Right lobe of liver (tissue), 6 donors: ENCODE results near the gene ERBB4. TPM values are rescaled to one million over a fixed set of nuclear protein-coding genes. Genes with fewer than 3 reads are reported as not detected.

Experiments
- ATAC-seq, 4 donors: fragments of 200-7000 bp; cut with Tn5 transposase; one replicate each; pipeline ENCODE4 v1.9.1; 2020; ENCODE audit warnings: mild to moderate bottlenecking in 4 of 4, moderate library complexity in 4 of 4
- DNase-seq, 3 donors: peaks; one replicate each; pipeline ENCODE4 v3.0.0-alpha.2; 2020
- H3K27ac ChIP-seq, 3 donors: fragments of 200-600 bp; one replicate each; pipeline ENCODE4 v1.8.0; 2022
- H3K27me3 ChIP-seq, 2 donors: fragments of 200-600 bp; one replicate each; pipeline ENCODE4 v1.8.0; 2022
- H3K36me3 ChIP-seq, 4 donors: fragments of 200-600 bp; sonication (generic) in 1 of 4; one replicate each; pipeline versions ENCODE4 v1.5.1 to v1.8.0; 2017 to 2022; ENCODE audit warnings: control low read depth in 1 of 4
- H3K4me1 ChIP-seq, 4 donors: fragments of 200-600 bp; sonication (generic) in 1 of 4; one replicate each; pipeline versions ENCODE4 v1.5.1 to v1.8.0; 2017 to 2022; ENCODE audit warnings: control low read depth in 1 of 4
- H3K4me3 ChIP-seq, 3 donors: fragments of 200-600 bp; one replicate each; pipeline ENCODE4 v1.8.0; 2022
- H3K9me3 ChIP-seq, 4 donors: fragments of 200-600 bp; sonication (generic) in 1 of 4; one replicate each; pipeline versions ENCODE4 v1.5.1 to v1.8.0; 2017 to 2022; ENCODE audit warnings: control low read depth in 1 of 4
- CTCF ChIP-seq, 4 donors: fragments of 200-600 bp in 3 of 4; fragments of 450-650 bp in 1 of 4; IDR thresholded peaks; one replicate each; pipeline versions ENCODE4 v1.5.1 to v1.8.0; 2016 to 2022; ENCODE audit warnings: antibody characterized with exemption in 4 of 4, mild to moderate bottlenecking in 2 of 4
- POLR2A ChIP-seq: fragments of 450-650 bp; IDR thresholded peaks from one replicate; pipeline ENCODE4 v1.6.1; 2017; ENCODE audit warnings: antibody characterized with exemption, mild to moderate bottlenecking
- WGBS: methylation state at CpG from one replicate; pipeline ENCODE4 v1.1.6; 2018; ENCODE audit warnings: low coverage, low lambda C conversion rate; ENCODE audit not compliant: insufficient coverage; ENCODE audit errors: missing lambda C conversion rate; 5-methylcytosine and 5-hydroxymethylcytosine counted together
- intact Hi-C, 2 donors: fragments of 100-400 bp; cut with DNase I; formaldehyde crosslinking; loops; one replicate each; pipeline versions ENCODE4 v1.11.2 to v1.14.1; 2022
- total RNA-seq, 6 experiments: library from RNA; depleted of rRNA in 2 of 6; stranded (reverse); fragments of >200 nt in 2 of 6; fragmentation: NEBNext Ultra II Directional in 3 of 6; extraction: Animal tissue kit (Norgen Biotek cat#: 25700) in 3 of 6; gene quantifications; one replicate each; pipeline versions ENCODE4 v1.1.0 to v1.2.4, GENCODE V29; 2016 to 2023
- donor health status: DM: no; HTN: yes; CAD: no.
- donor health status: DM: no; HTN: no; CAD: no.
- donor health status: DM: no; HTN: no; CAD: no.
- donor health status: DM: no; HTN: yes; CAD: no.
- donor health status: DM: no; HTN: yes; CAD: no.

Gene ERBB4
- total RNA-seq, 6 experiments from 2014 or later: 0.02 to 0.59 (median 0.08) TPM; not detected in 2

DNA sequence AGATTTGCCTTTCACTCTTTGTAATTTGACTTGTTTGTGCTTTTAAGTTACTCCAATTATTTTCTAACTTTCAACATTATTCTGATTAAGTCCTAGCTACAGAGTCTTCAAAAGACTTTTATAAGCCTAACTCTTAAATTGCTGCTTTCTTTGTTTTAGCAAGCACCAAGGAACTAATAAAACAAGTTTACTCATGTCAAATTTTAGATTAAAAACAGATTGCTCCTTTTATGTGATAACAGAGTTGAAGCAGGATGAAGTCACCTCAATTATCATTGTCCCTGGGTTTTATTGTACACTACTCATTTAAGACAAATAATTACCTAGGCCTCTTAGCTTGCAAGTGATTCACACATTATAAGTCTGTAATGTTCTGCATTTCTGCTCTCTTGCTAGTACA is 678.4 kb downstream of the ERBB4 start:
- Histone ChIP-seq H3K27ac (no peak overlapping the region), H3K4me3 (no peak overlapping the region), H3K27me3 (no peaks in the 10 kb centered on the region), H3K9me3 (no peaks in the 10 kb centered on the region), H3K4me1 (no peaks in the 10 kb centered on the region), H3K36me3 (no peaks in the 10 kb centered on the region)
- intact Hi-C loops: no loop called here
- TF ChIP-seq CTCF (IDR thresholded peaks at IDR 0.05): no peak
- no peak for TF ChIP-seq POLR2A
- ATAC-seq (no peak), DNase-seq (no peak)

DNA sequence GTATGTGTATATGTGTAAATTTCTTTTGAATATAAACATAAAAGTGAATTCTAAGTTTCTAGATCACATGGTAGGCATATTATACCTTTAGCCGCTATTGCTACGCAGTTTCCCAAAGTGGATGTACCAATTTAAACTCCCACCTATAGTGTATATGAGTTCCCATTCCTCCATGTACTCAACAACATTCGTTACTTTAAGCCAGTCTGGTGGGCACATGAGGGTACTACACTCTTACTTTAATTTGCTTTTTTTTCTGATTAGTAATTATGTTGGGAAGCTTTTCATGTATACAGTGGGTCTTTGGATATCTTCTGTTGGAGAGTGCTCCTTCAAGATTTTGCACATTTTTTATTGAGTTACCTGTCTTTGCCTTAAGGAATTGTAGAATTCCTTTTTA is 683.8 kb downstream of the ERBB4 start:
- WGBS: 84% methylated on average over 3 of the region's 3 CpGs
- TF ChIP-seq POLR2A: no peak
- TF ChIP-seq CTCF (IDR thresholded peaks at IDR 0.05): no peak
- intact Hi-C loops: no loop called here

GRCh38 chr2:211846714-211847113 is 691.9 kb downstream of the ERBB4 start:
- no peaks in the 10 kb centered on the region for H3K36me3 ChIP-seq
- DNase-seq (no peak), ATAC-seq (no peak)
- 43% methylated on average over 1 of the region's 1 CpG for WGBS
- TF ChIP-seq POLR2A (no peak), CTCF (IDR thresholded peaks at IDR 0.05) (no peak)
- H3K4me1 ChIP-seq: no peaks in the 10 kb centered on the region
- no peak overlapping the region for H3K27ac ChIP-seq
- no peaks in the 10 kb centered on the region for H3K9me3 ChIP-seq
- H3K4me3 ChIP-seq: no peak overlapping the region
- no peaks in the 10 kb centered on the region for H3K27me3 ChIP-seq
- intact Hi-C loops: no loop called here

More for the DNA sequence above, 683.8 kb downstream of the ERBB4 start:
- Histone ChIP-seq H3K36me3 (no peaks in the 10 kb centered on the region), H3K9me3 (no peaks in the 10 kb centered on the region), H3K27ac (no peak overlapping the region), H3K4me3 (no peak overlapping the region), H3K27me3 (no peaks in the 10 kb centered on the region), H3K4me1 (no peaks in the 10 kb centered on the region)
- ATAC-seq (no peak), DNase-seq (no peak)

DNA sequence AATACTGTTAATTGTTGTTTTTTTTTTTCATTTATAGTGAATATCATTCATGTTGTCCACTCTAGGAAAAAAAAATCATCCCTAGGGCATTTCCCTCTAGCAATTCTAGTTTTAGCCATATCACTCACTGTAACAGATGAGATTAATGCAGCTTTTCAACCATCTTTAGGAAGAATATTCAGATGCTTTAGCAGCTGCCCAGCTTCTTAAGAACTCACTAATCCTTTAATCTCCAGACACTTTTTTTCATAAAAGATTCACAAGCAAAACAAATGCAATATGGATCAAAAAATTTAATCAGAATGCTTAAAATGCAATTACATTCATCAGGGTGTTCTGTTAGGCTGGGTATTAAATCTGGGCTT is 692.6 kb downstream of the ERBB4 start:
- H3K4me1 ChIP-seq: no peaks in the 10 kb centered on the region
- no peaks in the 10 kb centered on the region for H3K9me3 ChIP-seq
- no peak overlapping the region for H3K4me3 ChIP-seq
- intact Hi-C loops: no loop called here
- no peak overlapping the region for H3K27ac ChIP-seq
- ATAC-seq (no peak), DNase-seq (no peak)
- TF ChIP-seq CTCF (IDR thresholded peaks at IDR 0.05) (no peak), POLR2A (no peak)
- no peaks in the 10 kb centered on the region for H3K36me3 ChIP-seq
- no peaks in the 10 kb centered on the region for H3K27me3 ChIP-seq

DNA sequence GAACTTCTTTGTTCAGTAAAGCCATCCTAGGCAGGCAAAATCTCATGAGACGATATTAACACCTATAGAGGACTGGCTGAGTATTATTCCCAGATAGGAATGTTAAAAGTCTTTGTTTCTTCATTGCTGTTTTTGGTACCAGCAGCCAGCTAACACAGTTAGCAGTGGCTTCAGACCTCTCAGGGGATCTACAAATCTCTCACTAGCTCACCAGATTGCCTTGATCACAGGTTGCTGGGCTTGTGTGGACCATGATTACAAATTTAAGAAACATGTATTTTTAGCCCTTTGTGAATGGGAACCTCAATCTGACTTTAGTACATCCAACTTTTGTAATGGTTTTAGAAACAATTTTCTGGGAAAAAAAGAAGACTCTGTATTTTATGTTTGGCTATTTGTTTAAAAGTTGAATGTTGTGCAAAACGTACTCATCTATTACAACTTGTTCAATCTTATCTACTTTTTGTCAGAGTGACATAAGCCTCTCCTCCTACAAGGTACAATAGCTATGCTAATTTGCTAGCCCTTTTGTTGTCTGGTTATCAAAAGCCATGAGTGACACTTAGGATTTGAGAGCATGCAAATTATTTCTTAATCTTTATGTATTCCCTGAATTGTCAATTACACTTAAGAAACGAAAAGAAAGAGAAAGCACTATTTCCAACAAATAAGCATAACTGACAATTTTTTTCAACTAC is 693.1 kb downstream of the ERBB4 start:
- ATAC-seq (no peak), DNase-seq (no peak)
- H3K4me1 ChIP-seq: no peaks in the 10 kb centered on the region
- H3K4me3 ChIP-seq: no peak overlapping the region
- H3K27ac ChIP-seq: no peak overlapping the region
- H3K27me3 ChIP-seq: no peaks in the 10 kb centered on the region
- no peaks in the 10 kb centered on the region for H3K9me3 ChIP-seq
- no peaks in the 10 kb centered on the region for H3K36me3 ChIP-seq
- intact Hi-C loops: no loop called here
- TF ChIP-seq POLR2A: no peak
- TF ChIP-seq CTCF (IDR thresholded peaks at IDR 0.05): no peak
- WGBS: 55% methylated on average over 3 of the region's 3 CpGs
